NB4 (cell line): Measurements from ENCODE around the gene MOB2.

Source experiments
- CTCF ChIP-seq: IDR thresholded peaks from one replicate; pipeline ENCODE4 v1.5.1; 2012; ENCODE audit warnings: low read depth, low read length
- MAX ChIP-seq: IDR thresholded peaks from 2 replicates; pipeline ENCODE4 v1.6.1; 2011; ENCODE audit warnings: low read depth, low read length
- MYC ChIP-seq: IDR thresholded peaks from 2 replicates; pipeline ENCODE4 v1.6.1; 2011; ENCODE audit warnings: low read depth, low read length
- POLR2A ChIP-seq: IDR thresholded peaks from 2 replicates; pipeline ENCODE4 v1.6.1; 2011; ENCODE audit warnings: mild to moderate bottlenecking; ENCODE audit not compliant: insufficient read length; ENCODE audit errors: extremely low read depth

GRCh38 chr11:1422481-1422880, 64.1 kb downstream of the MOB2 start:
- TF ChIP-seq CTCF (no peak), MAX (no peak), POLR2A (no peak), MYC (no peak)
